ENCODE data around the gene PPIE. TPM values are rescaled to one million over a fixed set of nuclear protein-coding genes. Genes with fewer than 3 reads are reported as not detected.
A peak's percentile ranks its signal among the peaks of the same experiment; 100 is the strongest.
"Not testable (repeated sequence)": the region's sequence is repeated elsewhere in the genome, so short reads cannot be mapped to it uniquely, and the experiment has no call there.

PPIE gene
- total RNA-seq, 4 donors from 2014 or later = 21.5 to 36.9 (median 25.5) TPM

- H3K4me3 ChIP-seq (ENCODE audit: low read depth, poor library complexity, severe bottlenecking); DNase-seq (ENCODE audit: low spot score in 2 of 2); intact Hi-C loops (cut with DNase I; ENCODE audit: low total_unique reads): not testable (repeated sequence)
- WGBS, 2 donors = 83 to 85% methylated on average over 16 to 18 of the region's 19 CpGs
Observed at GRCh38 chr1:39769502-39769901, 30.8 kb downstream of the PPIE start.

- intact Hi-C loops (cut with DNase I; ENCODE audit: low total_unique reads); H3K4me3 ChIP-seq (ENCODE audit: low read depth, poor library complexity, severe bottlenecking); DNase-seq (ENCODE audit: low spot score in 2 of 2): not testable (repeated sequence)
- WGBS, 2 donors = 12 to 14% methylated on average over 23 to 25 of the region's 71 CpGs
Observed at GRCh38 chr1:39770100-39771021, 31.7 kb downstream of the PPIE start.

GRCh38 chr1:39771022-39771532 lies 32.4 kb downstream of the PPIE start, which contains the start of gene OXCT2:
TSS of gene OXCT2 (minus strand) at chr1:39771348. CDS start at chr1:39771255, 93 bp downstream.
- intact Hi-C loops (cut with DNase I; ENCODE audit: low total_unique reads); H3K4me3 ChIP-seq (ENCODE audit: low read depth, poor library complexity, severe bottlenecking); DNase-seq (ENCODE audit: low spot score in 2 of 2): not testable (repeated sequence)
- whole genome bisulfite sequencing, 2 donors = 0 to 9% methylated on average over 6 to 12 of the region's 57 CpGs

GRCh38 chr1:39773369-39773979 lies 34.8 kb downstream of the PPIE start:
- intact Hi-C loops (cut with DNase I; ENCODE audit: low total_unique reads); H3K4me3 ChIP-seq (ENCODE audit: low read depth, poor library complexity, severe bottlenecking); DNase-seq (ENCODE audit: low spot score in 2 of 2): not testable (repeated sequence)
- no CpG with 5 or more reads among the region's 23 CpGs for WGBS, 2 donors

- H3K4me3 ChIP-seq (ENCODE audit: low read depth, poor library complexity, severe bottlenecking); DNase-seq (ENCODE audit: low spot score in 2 of 2); intact Hi-C loops (cut with DNase I; ENCODE audit: low total_unique reads): not testable (repeated sequence)
- 76 to 80% methylated on average over 8 to 10 of the region's 11 CpGs for WGBS, 2 donors
Observed at GRCh38 chr1:39775141-39775540, 36.5 kb downstream of the PPIE start.

- intact Hi-C loops (cut with DNase I; ENCODE audit: low total_unique reads); H3K4me3 ChIP-seq (ENCODE audit: low read depth, poor library complexity, severe bottlenecking); DNase-seq (ENCODE audit: low spot score in 2 of 2): not testable (repeated sequence)
- whole genome bisulfite sequencing, 2 donors = 76 to 77% methylated on average over 8 to 12 of the region's 20 CpGs
Observed at GRCh38 chr1:39775676-39776399, 37.2 kb downstream of the PPIE start.

- DNase-seq (ENCODE audit: low spot score in 2 of 2) = peak in 1 of 2 donors; percentile 64
- intact Hi-C loops (cut with DNase I; ENCODE audit: low total_unique reads) = no loop called here
- no peak for TF ChIP-seq CTCF (IDR thresholded peaks at IDR 0.05)
- WGBS, 2 donors = 73 to 81% methylated on average over 12 of the region's 12 CpGs
- H3K4me3 ChIP-seq (ENCODE audit: low read depth, poor library complexity, severe bottlenecking) = no peak overlapping the region
Observed at GRCh38 chr1:39776400-39776713, 37.7 kb downstream of the PPIE start.

GRCh38 chr1:39776886-39777285 lies 38.2 kb downstream of the PPIE start:
- WGBS, 2 donors = 66% methylated on average over 4 of the region's 4 CpGs
- intact Hi-C loops (cut with DNase I; ENCODE audit: low total_unique reads) = no loop called here
- no peak overlapping the region for H3K4me3 ChIP-seq (ENCODE audit: low read depth, poor library complexity, severe bottlenecking)
- TF ChIP-seq POLR2A (IDR thresholded peaks at IDR 0.05) (no peak), CTCF (IDR thresholded peaks at IDR 0.05) (no peak)
- DNase-seq (ENCODE audit: low spot score in 2 of 2) = no peak

Data from lower leg skin (tissue), 4 donors.